ENCODE results near the gene RAC2.

RAC2 gene

GRCh38 chr22:37254209-37254866, 10.3 kb upstream of the RAC2 start:
- DNase-seq, result no peak

DNA sequence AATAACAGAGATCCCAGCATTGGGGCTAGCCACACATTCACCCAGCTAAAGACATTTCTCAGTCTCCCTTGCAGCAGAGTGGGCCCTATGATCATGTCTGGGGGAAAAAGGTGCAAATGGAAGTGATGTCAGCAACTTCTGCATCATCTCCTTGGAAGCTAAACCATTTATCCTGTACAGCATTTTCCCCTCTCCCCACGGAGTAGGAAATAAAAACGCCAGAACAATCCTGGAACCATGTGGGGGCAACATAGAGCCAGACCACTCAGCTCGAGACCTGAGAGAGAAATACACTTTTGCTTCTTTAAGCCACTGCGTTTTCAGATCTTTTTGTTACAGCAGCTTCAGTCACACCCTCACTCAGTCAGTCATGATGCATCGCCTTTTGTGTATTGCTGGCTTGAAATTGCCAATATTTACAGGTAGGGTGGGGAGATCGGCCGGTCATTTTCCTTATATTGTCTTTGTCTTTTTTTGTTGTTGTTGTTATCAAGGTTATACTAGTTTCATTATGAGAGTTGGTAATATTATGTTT, 9.1 kb upstream of the RAC2 start:
- DNase-seq, result no peak

DNA sequence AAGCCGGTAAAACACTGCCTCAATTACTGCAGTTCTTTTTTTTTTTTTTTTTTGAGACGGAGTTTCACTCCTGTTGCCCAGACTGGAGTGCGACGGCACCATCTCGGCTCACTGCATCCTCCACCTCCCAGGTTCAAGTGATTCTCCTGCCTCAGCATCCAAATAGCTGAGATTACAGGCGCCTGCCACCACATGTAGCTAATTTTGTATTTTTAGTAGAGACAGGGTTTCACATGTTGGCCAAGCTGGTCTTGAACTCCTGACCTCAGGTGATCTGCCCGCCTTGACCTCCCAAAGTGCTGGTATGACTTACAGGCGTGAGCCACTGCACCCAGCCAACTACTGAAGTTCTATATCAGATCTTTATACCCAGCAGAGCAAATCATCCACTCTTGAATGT, 7.8 kb upstream of the RAC2 start:
- DNase-seq, result peak; percentile 63

GRCh38 chr22:37249986-37250385, 5.9 kb upstream of the RAC2 start:
- no peak for DNase-seq

GRCh38 chr22:37248251-37248650, 4.2 kb upstream of the RAC2 start:
- no peak for DNase-seq

- DNase-seq, result no peak
Measured at GRCh38 chr22:37245740-37246139, 1.7 kb upstream of the RAC2 start.

DNA sequence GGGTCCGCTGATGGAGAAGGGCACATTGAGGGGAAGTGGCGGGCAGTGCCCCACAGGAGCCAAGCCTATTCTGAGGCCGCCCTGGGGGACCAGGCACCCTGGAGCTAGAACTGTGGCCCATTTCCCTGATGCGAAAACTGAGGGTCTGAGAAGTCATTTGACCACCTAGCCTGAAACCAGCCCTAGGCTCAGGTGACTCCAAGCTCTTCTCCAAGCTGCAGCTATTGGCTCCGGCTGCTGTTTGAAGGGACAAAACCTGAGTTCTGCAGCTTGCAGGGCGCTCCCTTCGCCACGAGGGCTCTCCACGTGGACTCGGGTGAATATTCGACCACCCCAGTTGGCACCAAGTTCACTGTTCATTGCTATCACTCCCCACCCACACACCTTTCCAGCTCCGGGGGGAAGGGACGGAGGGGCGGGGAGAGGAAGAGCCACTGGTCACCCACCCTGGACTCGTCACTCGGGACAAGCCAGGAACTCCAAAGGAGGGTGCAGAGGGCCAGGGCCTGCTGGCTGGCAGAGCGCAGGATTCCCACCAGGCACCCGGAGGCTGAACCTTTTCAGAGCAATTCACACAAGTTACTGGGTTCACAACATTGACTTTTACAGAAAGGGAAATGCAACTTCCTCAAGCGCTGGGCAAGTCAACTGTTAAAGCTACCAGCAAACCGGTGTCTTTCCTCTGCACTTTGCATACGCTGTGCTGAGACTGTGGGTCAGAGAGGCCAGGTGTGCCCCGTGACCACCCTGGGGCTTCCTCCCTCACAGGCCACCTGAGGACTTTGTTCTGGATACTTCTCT, 1.1 kb upstream of the RAC2 start:
- peak; percentile 76 for DNase-seq

DNA sequence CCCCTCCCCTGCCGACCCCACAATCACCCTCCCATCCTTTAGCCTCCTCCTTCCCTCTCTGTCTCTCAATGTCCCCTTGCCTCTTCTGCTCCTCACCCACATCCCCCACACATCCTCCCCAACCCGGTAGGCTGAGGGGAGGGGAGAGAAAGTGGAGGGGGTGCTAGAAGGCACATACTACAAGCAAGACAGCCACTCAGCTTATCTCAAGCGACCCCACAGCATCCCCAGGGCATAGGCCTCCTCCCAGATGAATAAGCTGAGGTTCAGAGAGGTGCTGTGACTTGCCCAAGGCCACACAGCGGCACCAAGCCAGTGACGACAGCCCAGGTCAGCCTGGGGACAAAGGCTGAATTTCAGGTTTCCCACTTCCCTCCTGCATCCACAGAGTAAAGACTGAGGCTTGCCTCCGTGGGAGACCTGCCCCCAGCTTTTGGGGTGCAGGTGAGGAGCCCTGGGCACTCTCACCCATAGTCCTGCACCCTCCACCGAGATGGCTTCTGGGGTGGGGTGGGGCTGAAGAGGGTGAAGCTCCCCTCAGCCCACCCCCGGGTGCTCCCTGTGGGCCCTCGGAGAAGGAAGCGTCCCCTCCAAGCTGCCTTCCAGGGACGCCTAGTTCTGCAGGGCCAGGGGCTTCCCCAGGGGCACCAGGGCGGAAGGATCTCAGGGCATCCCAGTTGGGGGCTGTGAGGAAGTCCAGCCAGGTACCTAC, 511 bp downstream of the RAC2 start:
- DNase-seq, result no peak

DNA sequence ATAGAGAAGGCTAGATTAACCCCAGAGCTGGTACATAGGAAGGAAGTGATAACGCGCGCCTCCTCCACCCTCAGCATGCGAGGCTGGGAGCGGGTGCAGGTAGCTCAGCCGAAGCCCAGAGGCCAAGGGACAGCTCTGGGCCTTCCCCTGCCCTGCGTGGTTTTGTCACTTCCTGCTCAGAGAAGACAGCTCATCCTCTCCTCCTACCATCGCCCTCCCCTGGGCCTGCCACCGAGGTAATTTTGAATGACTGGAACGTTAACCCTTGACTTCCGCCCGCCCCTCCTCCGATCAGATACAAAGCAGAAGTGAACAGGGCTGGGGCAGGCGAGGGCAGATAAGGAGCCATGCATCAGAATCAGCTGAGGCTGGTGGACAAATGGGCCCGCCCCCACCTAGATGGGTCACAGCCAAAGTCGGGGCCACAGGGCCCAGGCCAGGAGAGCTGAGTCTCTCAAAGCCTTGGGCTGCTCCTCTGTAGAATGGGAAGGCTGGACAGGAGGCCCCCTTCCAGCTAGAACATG, 1.6 kb downstream of the RAC2 start:
- peak; percentile 78 for DNase-seq

DNA sequence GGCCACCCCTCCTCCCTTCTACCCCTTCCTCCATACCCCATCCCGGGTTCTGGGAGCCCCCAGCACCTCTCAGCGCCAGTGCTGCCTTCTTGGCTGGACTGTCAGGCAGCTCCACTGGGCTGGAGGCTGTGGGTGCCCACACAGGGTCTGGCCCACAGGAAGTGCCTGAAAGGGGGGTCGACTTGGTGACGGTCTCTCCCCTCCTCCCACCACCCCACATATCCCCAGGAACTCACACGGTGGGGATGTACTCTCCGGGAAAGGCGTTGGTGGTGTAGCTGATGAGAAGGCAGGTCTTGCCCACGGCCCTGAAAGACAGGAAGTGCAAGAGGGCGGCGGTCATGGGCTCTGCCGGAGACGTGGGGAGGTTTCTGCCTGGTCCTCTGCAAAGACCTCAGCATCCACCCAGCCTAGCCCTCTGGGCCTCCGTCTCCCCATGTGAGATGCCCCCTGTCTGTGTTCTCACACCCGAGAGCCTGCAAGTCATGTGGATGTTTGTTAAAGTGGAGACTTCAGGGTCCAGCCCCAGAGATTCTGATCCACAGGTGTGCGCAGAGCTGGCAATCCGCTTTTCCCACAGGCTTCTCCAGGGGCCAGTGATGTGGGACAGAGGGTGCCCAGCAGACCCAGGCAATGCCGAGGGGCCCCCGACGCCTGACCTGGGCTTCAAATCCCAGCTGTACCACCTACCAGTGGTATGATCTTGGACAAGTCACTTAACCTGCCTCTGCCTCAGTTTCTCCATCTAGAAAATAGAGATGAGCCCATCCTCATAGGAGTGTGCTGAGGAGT, 2.5 kb downstream of the RAC2 start:
- DNase-seq, result no peak

- no peak for DNase-seq
Measured at GRCh38 chr22:37240941-37241320, 3.1 kb downstream of the RAC2 start.

DNA sequence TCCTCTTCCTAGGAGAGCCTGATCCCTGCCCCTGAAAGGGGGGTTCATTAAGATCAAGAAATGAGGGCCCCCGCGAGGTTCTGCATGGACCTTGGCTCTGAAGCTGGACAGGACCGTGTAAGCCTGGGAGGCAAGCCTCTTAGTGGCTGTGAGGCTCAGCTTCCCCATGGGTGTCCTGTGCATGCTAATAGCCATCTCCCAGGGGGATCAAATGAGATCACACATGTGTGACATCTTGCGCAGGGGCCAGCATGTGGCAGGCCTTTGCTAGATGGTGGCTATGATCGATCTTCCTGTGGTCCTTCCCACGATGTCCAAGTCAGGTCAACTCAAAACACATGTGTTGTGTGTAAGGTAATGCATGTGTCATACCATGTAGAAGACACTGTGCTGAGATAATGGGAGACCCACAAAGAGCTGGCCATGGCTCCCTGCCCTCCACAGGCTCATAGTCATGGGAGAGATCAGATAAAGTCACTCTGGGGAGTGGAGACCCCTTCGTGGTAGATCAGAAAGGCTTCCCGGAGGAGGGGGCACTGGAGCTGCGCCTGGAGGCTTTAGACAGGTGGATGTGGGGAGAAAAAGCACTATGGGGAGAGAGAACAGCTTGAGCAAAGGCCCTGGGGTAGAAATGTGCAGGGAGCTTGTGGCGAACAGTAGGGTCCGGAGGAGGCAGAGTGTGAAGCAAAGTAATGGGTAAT, 3.7 kb downstream of the RAC2 start:
- no peak for DNase-seq

- DNase-seq, result no peak
Measured at GRCh38 chr22:37239336-37240239, 4.5 kb downstream of the RAC2 start.

GRCh38 chr22:37237371-37238268, 6.4 kb downstream of the RAC2 start:
- no peak for DNase-seq

- DNase-seq, result no peak
Measured at GRCh38 chr22:37235897-37236607, 8.0 kb downstream of the RAC2 start.

GRCh38 chr22:37234736-37235711, 9.0 kb downstream of the RAC2 start:
- DNase-seq, result no peak

- no peak for DNase-seq
Measured at GRCh38 chr22:37233751-37234631, 10.1 kb downstream of the RAC2 start.
